ENCODE measurements around the gene ARHGAP21. TPM values are rescaled to one million over a fixed set of nuclear protein-coding genes. Genes with fewer than 3 reads are reported as not detected.

ARHGAP21 gene
- total and polyA plus RNA-seq, 11 donors, result 20.8 to 71.9 (median 48.4) TPM

DNA sequence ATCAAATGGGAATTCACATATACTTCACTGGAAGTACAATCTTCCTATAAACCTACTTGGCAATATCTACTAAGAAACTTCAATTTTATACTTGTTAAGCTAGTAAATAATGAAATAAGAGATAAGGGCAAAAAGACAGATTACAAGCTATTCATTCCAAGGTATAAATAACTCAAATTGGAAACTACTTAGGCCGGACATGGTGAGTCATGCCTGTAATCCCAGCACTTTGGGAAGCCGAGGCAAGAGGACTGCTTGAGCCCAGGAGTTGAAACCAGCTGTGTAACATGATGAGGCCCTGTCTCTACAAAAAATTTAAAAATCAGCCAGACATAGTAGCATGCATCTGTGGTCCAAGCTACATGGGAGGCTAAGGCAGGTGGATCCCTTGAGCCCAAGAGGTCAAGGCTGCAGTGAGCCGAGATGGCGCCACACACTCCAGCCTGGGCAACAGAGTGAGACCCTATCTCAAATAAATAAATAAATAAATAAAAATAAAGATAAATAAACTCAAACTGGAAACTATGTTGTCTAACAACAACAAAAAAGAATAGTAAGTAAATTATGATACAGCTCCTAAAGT lies 37.6 kb downstream of the ARHGAP21 start:
- TF ChIP-seq, protein P1, sequence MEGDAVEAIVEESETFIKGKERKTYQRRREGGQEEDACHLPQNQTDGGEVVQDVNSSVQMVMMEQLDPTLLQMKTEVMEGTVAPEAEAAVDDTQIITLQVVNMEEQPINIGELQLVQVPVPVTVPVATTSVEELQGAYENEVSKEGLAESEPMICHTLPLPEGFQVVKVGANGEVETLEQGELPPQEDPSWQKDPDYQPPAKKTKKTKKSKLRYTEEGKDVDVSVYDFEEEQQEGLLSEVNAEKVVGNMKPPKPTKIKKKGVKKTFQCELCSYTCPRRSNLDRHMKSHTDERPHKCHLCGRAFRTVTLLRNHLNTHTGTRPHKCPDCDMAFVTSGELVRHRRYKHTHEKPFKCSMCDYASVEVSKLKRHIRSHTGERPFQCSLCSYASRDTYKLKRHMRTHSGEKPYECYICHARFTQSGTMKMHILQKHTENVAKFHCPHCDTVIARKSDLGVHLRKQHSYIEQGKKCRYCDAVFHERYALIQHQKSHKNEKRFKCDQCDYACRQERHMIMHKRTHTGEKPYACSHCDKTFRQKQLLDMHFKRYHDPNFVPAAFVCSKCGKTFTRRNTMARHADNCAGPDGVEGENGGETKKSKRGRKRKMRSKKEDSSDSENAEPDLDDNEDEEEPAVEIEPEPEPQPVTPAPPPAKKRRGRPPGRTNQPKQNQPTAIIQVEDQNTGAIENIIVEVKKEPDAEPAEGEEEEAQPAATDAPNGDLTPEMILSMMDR (IDR thresholded peaks at IDR 0.05), result no peak
- TF ChIP-seq POLR2A (IDR thresholded peaks at IDR 0.05), result no peak
- whole genome bisulfite sequencing, 4 donors, result 56 to 66% (median 63%) methylated on average over 4 of the region's 4 CpGs
- peaks cover 0 to 45% (median 27%) of the 10 kb centered on the region in 12 donors for H3K4me1 ChIP-seq
- intact Hi-C loops (cut with DNase I), result loop anchor here in 1 of 10 donors (5.0 kb wide), 1 partner anchor 36 kb away; the partner anchor contains the start of gene ARHGAP21
- no peaks in the 10 kb centered on the region for H3K27me3 ChIP-seq
- DNase-seq, result no peak
- no peaks in the 10 kb centered on the region for H3K36me3 ChIP-seq
- H3K4me3 ChIP-seq, result no peak overlapping the region
- H3K9me3 ChIP-seq, result no peaks in the 10 kb centered on the region
- no peak overlapping the region for H3K27ac ChIP-seq
- ATAC-seq, result peak in 3 of 4 donors; percentile 66 to 82 (median 72)

- DNase-seq, result no peak
- H3K36me3 ChIP-seq, result no peaks in the 10 kb centered on the region
- H3K4me3 ChIP-seq, result no peak overlapping the region
- H3K4me1 ChIP-seq, result peaks cover 0 to 44% (median 30%) of the 10 kb centered on the region in 12 donors
- peaks cover 0 to 8% (median 0%) of the 10 kb centered on the region in 12 donors for H3K9me3 ChIP-seq
- H3K27ac ChIP-seq, result no peak overlapping the region
- ATAC-seq, result no peak
- TF ChIP-seq POLR2A (IDR thresholded peaks at IDR 0.05), result no peak
- TF ChIP-seq, protein P1 (IDR thresholded peaks at IDR 0.05), result no peak
- intact Hi-C loops (cut with DNase I), result no loop called here
- H3K27me3 ChIP-seq, result no peaks in the 10 kb centered on the region
These were observed 40.1 kb downstream of the ARHGAP21 start for GRCh38 chr10:24683554-24683953.

DNA sequence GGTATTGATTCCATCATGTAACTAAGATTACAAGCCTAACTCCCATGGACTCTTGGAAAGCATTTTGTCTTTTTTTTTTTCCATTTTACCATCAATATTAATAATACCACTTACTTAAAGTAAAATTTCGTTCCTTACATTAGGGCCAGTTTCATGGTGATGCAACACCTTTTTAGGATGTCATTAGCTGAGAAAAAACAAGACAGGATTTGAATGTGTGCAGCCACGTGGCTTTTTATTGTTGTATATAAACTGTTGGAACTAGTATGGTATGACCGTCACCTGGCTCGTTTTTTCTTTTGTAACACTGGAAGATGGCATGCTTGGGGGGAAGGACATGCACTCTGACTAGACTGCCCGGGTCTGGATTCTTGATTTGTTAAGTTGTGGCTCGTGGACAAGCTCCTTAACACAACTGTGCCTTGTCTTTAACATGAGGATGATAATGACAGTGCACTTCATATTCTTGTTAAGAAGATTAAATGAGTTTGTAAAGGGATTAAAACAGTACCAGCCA lies 42.1 kb downstream of the ARHGAP21 start:
- DNase-seq (no peak), ATAC-seq (peak in 3 of 4 donors; percentile 18 to 34 (median 33))
- peaks cover 0 to 10% (median 0%) of the 10 kb centered on the region in 12 donors for H3K9me3 ChIP-seq
- TF ChIP-seq, protein P1 (IDR thresholded peaks at IDR 0.05), result no peak
- no peak for TF ChIP-seq POLR2A (IDR thresholded peaks at IDR 0.05)
- H3K4me3 ChIP-seq, result no peak overlapping the region
- intact Hi-C loops (cut with DNase I), result no loop called here
- H3K4me1 ChIP-seq, result peaks cover 0 to 43% (median 27%) of the 10 kb centered on the region in 12 donors
- no peaks in the 10 kb centered on the region for H3K27me3 ChIP-seq
- 38 to 51% (median 43%) methylated on average over 6 of the region's 6 CpGs for WGBS, 4 donors
- H3K36me3 ChIP-seq, result no peaks in the 10 kb centered on the region
- no peak overlapping the region for H3K27ac ChIP-seq

GRCh38 chr10:24680647-24681524 lies 42.8 kb downstream of the ARHGAP21 start:
- no peak for TF ChIP-seq POLR2A (IDR thresholded peaks at IDR 0.05)
- TF ChIP-seq, protein P1 (IDR thresholded peaks at IDR 0.05), result no peak
- Histone ChIP-seq H3K36me3 (no peaks in the 10 kb centered on the region), H3K27me3 (no peaks in the 10 kb centered on the region), H3K4me3 (no peak overlapping the region), H3K9me3 (peaks cover 0 to 10% (median 0%) of the 10 kb centered on the region in 12 donors), H3K27ac (peak overlapping the region in 1 of 12 donors; percentile 7), H3K4me1 (peaks cover 0 to 44% (median 25%) of the 10 kb centered on the region in 12 donors)
- DNase-seq, result no peak
- WGBS, 4 donors, result 59 to 70% (median 69%) methylated on average over 3 of the region's 3 CpGs
- intact Hi-C loops (cut with DNase I), result no loop called here
- peak in 3 of 4 donors; percentile 15 to 37 (median 28) for ATAC-seq

Data from heart left ventricle (tissue), 16 donors.